Prostate gland (tissue), 2 donors: ENCODE measurements around the gene FCN3. TPM values are rescaled to one million over a fixed set of nuclear protein-coding genes. Genes with fewer than 3 reads are reported as not detected.

ENCODE experiments used
- DNase-seq: peaks from one replicate; pipeline ENCODE4 v3.0.0-alpha.2; 2019; ENCODE audit warnings: low spot score
- H3K27ac ChIP-seq, 2 donors: fragments of 200-600 bp; sonication (generic); 2 replicates each; pipeline ENCODE4 v1.5.1; 2017 to 2019
- H3K27me3 ChIP-seq: fragments of 200-600 bp; sonication (generic); replicated peaks from 2 replicates; pipeline ENCODE4 v1.5.1; 2019; ENCODE audit not compliant: insufficient read depth
- H3K36me3 ChIP-seq, 2 donors: fragments of 200-600 bp; sonication (generic); 1 replicate in 1 of 2; 2 replicates in 1 of 2; pipeline versions ENCODE4 v1.5.1 to v1.8.1; 2017 to 2019
- H3K4me1 ChIP-seq: fragments of 200-600 bp; sonication (generic); replicated peaks from 2 replicates; pipeline ENCODE4 v1.5.1; 2019
- H3K4me3 ChIP-seq, 2 donors: fragments of 200-600 bp; sonication (generic); 2 replicates each; pipeline ENCODE4 v1.5.1; 2017 to 2019
- H3K9me3 ChIP-seq: fragments of 200-600 bp; sonication (generic); 2 replicates; pipeline ENCODE4 v1.5.1; 2017
- CTCF ChIP-seq, 4 experiments: fragments of 200-600 bp in 2 of 4; fragments of 450-650 bp in 2 of 4; sonication (generic) in 2 of 4; IDR thresholded peaks; 1 replicate in 3 of 4; 2 replicates in 1 of 4; pipeline ENCODE4 v1.5.1; 2016 to 2019; ENCODE audit warnings: antibody characterized with exemption in 4 of 4, mild to moderate bottlenecking in 2 of 4, moderate library complexity in 2 of 4
- POLR2A ChIP-seq: fragments of 450-650 bp; IDR thresholded peaks from one replicate; pipeline ENCODE4 v1.6.1; 2016; ENCODE audit warnings: antibody characterized with exemption, mild to moderate bottlenecking
- POLR2AphosphoS5 ChIP-seq: sonication (generic); formaldehyde crosslinking; IDR thresholded peaks from one replicate; pipeline ENCODE4 v1.6.1; 2017; ENCODE audit warnings: antibody characterized with exemption
- WGBS: methylation state at CpG from one replicate; pipeline ENCODE4 v1.1.5; 2018; 5-methylcytosine and 5-hydroxymethylcytosine counted together
- intact Hi-C: fragments of 100-400 bp; cut with DNase I; formaldehyde crosslinking; loops from one replicate; pipeline ENCODE4 v1.14.2; 2022
- total RNA-seq, 2 donors: library from RNA; depleted of rRNA; stranded (reverse); fragments of >200 nt; gene quantifications; one replicate each; pipeline ENCODE4 v1.1.0, GENCODE V29; 2016

FCN3 gene
- total RNA-seq, 2 donors from 2014 or later, result 0.82 to 15.6 TPM

GRCh38 chr1:27359822-27360158 is 14.8 kb downstream of the FCN3 start:
- no peak overlapping the region for H3K4me3 ChIP-seq
- TF ChIP-seq POLR2A, result no peak
- no peak for TF ChIP-seq POLR2AphosphoS5
- TF ChIP-seq CTCF (IDR thresholded peaks at IDR 0.05), result no peak
- peaks cover 3% of the 10 kb centered on the region for H3K4me1 ChIP-seq
- H3K27me3 ChIP-seq, result no peaks in the 10 kb centered on the region
- no peak for DNase-seq
- peaks cover 0 to 30% of the 10 kb centered on the region in 2 donors for H3K36me3 ChIP-seq
- no peak overlapping the region for H3K27ac ChIP-seq
- intact Hi-C loops, result loop anchor here (10.0 kb wide), 1 partner anchor 55 kb away; no protein-coding TSS in a partner anchor
- no peaks in the 10 kb centered on the region for H3K9me3 ChIP-seq
- WGBS, result 78% methylated on average over 9 of the region's 9 CpGs

- H3K27ac ChIP-seq, result no peak overlapping the region
- WGBS, result 96% methylated on average over 5 of the region's 5 CpGs
- no peak for DNase-seq
- TF ChIP-seq POLR2A (no peak), POLR2AphosphoS5 (no peak), CTCF (IDR thresholded peaks at IDR 0.05) (no peak)
- intact Hi-C loops, result loop anchor here (10.0 kb wide), 1 partner anchor 54 kb away; no protein-coding TSS in a partner anchor
- H3K9me3 ChIP-seq, result no peaks in the 10 kb centered on the region
- H3K36me3 ChIP-seq, result peaks cover 0 to 30% of the 10 kb centered on the region in 2 donors
- H3K27me3 ChIP-seq, result no peaks in the 10 kb centered on the region
- no peaks in the 10 kb centered on the region for H3K4me1 ChIP-seq
- no peak overlapping the region for H3K4me3 ChIP-seq
Measured at GRCh38 chr1:27358928-27359313, 15.7 kb downstream of the FCN3 start.

GRCh38 chr1:27358038-27358927 is 16.3 kb downstream of the FCN3 start:
- intact Hi-C loops, result loop anchor here (10.0 kb wide), 1 partner anchor 53 kb away; no protein-coding TSS in a partner anchor
- DNase-seq, result no peak
- Histone ChIP-seq H3K9me3 (no peaks in the 10 kb centered on the region), H3K4me3 (no peak overlapping the region), H3K27ac (peak overlapping the region in 1 of 2 donors; percentile 82), H3K27me3 (no peaks in the 10 kb centered on the region), H3K4me1 (no peaks in the 10 kb centered on the region), H3K36me3 (peaks cover 0 to 28% of the 10 kb centered on the region in 2 donors)
- no peak for TF ChIP-seq POLR2A
- TF ChIP-seq CTCF (IDR thresholded peaks at IDR 0.05), result no peak
- no peak for TF ChIP-seq POLR2AphosphoS5
- WGBS, result 95% methylated on average over 17 of the region's 21 CpGs

- Histone ChIP-seq H3K27ac (peak overlapping the region; percentile 82 to 83), H3K27me3 (no peaks in the 10 kb centered on the region), H3K4me3 (peak overlapping the region in 1 of 2 donors; percentile 20), H3K9me3 (no peaks in the 10 kb centered on the region), H3K4me1 (no peaks in the 10 kb centered on the region), H3K36me3 (peaks cover 0 to 20% of the 10 kb centered on the region in 2 donors)
- DNase-seq, result peak; percentile 77
- 30% methylated on average over 33 of the region's 40 CpGs for WGBS
- intact Hi-C loops, result loop anchor here (2.0 to 10.0 kb wide), 2 partner anchors 31 to 53 kb away; no protein-coding TSS in a partner anchor
- peak; percentile 77 for TF ChIP-seq POLR2AphosphoS5
- TF ChIP-seq CTCF (IDR thresholded peaks at IDR 0.05), result peak; percentile 97 to 99 (median 98)
- TF ChIP-seq POLR2A, result no peak
Measured at GRCh38 chr1:27357281-27358037, 17.2 kb downstream of the FCN3 start.
